Occipital lobe (tissue), 2 donors: ENCODE measurements around the gene NAPG. TPM values are rescaled to one million over a fixed set of nuclear protein-coding genes. Genes with fewer than 3 reads are reported as not detected.
"Not testable (repeated sequence)": the region's sequence is repeated elsewhere in the genome, so short reads cannot be mapped to it uniquely, and the experiment has no call there.

Source experiments
- DNase-seq: peaks from one replicate; lab custom pipeline; 2025; lab: John Stamatoyannopoulos, UW
- total RNA-seq: library from RNA; depleted of rRNA; stranded (reverse); fragments of >200 nt; gene quantifications from one replicate; pipeline ENCODE4 v1.2.3, GENCODE V29; 2014

Gene NAPG
- total RNA-seq, 1 donor from 2014 or later = 108 TPM

DNA sequence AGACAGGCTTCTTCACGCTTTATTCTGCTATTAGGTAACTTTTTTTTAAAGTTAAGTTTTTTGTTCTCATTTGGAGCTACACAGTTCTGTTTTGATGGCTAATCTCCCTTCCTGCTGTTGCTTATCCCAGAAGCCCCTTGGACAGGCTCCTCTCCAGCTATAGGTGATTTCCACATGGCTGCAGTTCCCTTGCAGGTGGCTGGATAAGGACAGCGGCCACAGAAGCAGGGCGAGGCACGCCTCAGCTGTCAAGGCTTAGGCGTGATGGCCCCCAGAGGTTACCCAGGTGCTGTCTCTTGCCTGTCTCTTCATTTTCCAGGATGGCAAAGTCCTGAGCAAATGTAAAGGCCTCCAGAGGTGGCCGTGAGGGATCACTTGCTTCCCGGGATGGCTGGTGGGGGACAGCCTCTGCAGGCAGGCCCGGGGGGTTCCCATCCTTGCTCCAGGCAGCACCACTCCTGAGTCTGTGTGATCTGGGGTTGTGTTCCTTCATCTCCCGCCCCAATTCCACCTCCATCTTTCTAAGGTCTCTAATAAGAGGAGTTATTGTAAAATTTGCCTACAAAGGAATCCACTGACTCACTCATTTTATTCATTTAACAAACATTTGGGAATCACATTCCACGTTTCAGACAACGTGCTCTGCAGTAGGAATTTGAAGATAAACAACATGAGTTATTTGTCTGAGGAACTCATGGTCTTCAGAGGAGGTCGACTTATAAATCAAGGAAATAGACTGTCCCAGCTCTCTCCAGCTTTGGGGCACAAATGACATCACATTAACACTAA is 53.4 kb downstream of the NAPG start:
- DNase-seq = no peak

DNA sequence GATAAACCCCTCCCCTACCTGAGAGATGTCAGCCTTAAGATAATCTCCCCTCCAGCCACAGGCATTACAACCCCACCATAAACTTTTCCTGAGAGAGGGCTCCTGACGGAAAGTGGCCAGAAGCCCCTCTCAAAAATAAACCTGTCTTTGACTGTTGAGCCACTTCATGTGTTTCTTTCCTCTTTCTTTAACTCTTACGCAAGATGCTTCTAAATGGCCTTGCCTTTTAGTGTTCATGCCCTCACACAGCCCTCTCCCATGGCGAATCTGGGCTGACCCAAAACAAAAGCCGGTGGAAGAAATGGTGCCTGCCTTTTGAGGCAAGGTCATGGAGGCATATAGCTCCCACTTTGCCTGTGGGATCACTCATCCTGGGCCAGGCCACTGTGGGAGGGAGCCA is 54.4 kb downstream of the NAPG start:
- DNase-seq = no peak

DNA sequence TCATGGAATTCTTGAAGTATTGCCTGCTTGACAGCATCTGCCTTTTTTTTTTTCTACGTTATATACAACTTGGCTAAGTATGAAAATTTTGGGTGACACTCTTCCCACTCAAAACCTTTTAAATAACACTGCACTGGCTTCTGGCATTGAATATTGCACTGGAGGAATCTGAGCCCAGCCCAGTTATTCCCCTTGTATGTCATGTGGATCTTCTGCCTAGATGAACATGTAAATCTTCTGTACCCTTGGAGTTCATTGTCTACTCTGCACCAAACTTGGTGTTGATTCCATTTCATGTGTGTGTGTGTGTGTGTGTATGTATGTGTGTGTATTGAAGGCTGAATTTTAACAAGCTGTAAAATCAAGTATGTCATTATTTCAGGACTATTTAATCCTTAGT is 59.4 kb downstream of the NAPG start:
- no peak for DNase-seq

DNA sequence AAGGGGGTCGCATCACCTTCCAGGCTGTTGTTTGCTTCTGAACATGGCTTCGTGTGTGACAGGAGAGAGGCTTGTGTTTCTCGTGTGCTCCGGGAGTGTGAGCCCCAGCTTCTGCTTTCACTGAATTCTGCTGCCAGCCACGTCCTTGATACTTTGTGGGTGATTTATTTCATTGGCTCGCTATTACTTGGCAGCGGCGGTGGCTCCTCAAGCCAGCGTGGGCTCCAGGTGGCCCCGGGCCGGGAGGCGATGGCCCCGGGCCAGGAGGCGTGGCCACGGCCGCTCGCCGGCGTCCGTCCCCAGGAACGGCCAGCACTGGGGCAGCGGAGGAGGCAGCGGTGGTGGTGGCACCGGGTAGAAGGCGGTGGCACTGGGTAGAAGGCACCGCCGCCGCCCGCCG is 63.1 kb downstream of the NAPG start:
- DNase-seq = no peak

DNA sequence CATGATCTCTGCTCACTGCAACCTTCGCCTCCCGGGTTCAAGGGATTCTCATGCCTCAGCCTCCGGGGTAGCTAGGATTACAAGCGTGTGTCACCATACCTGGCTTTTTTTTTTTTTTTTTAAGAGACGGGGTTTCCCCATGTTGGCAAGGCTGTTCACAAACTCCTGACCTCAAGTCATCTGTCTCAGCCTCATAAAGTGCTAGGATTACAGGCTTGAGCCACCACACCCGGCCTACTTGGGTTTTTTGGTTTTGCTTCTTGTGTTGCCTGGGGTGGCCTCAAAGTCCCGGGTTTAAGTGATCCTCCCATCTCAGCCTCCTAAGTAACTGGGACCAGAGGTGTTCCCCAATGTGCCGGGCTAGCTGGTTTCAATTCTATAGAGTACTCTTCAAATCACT is 64.6 kb downstream of the NAPG start:
- DNase-seq = no peak

DNA sequence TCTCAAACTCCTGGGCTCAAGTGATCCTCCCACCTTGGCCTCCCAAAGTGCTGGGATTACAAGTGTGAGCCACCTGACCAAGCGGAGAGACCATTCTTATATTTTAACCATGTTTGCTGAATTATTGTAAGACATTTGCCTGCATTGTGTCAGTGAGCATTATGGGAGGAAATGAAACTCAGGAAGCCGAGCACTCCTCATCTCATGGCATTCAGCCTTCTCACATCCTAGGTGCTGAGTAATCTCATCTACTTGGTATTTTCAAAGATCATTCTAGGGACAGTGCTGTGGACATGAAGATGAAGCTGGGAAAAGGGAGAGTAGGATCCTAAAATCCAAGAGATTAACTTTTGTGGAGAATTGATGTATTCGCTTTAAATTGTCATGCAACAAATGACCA is 66.1 kb downstream of the NAPG start:
- no peak for DNase-seq

DNA sequence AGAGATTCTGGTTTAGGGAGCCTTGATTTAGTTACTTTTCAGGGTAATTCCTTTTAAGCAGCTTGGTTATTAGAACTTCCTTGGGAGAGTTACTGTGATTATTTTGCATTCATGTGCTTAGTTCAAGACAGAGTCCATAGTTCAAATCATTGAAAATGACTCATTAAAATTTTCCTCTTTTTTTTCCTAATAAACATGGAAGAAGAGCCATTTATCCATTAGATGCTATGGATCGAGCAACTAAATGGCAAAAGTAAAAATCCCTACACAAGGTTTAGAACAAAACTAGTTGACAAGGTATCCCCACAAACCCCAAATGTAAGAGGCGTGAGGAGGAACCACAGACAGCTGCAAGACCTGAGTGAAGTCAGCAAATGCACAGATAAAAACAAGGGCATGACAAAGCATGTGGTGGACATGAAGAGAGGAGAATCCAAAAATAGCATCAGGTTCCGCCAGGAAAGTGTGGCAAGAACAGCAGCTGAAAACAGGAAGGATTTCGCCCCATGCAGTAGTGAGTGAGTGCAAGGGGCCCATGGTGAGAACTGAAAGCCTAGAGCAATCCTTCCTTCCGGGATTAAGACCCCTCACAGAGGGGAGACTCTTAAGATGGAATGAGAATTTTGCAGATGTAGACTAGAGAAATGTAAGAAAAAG is 67.7 kb downstream of the NAPG start:
- DNase-seq = not testable (repeated sequence)

DNA sequence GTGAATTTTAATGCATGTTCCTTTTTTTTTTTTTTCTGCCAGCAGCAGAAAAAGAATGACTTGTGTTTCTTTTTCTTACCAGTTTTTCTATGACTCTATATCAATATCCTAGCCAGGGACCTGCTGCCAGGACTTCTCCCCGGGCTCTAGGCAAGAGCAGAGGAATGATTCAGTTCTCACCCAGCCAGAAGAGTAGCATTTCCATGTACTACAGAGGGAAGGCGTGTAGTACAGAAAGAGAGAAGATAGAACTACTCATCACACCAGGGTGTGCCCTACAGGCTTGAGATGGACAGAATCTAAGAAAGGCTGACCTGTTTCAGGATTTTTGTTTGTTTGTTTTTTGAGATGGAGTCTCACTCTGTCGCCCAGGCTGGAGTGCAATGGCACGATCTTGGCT is 70.1 kb downstream of the NAPG start:
- not testable (repeated sequence) for DNase-seq

DNA sequence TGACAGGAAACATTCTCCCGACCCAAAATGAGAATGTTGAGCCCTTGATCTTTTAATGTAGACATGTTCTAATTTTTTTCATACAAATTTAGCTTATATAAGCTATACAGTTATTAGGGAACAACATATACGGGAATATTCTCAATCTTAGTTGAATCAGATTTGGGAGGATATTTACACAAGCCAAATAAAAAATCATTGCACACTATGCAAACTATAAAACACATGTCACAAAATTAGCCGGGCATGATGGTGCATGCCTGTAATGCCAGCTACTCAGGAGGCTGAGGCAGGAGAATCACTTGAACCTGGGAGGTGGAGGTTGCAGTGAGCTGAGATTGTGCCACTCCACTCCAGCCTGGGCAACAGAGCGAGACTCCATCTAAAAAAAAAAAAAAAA is 71.9 kb downstream of the NAPG start:
- not testable (repeated sequence) for DNase-seq

DNA sequence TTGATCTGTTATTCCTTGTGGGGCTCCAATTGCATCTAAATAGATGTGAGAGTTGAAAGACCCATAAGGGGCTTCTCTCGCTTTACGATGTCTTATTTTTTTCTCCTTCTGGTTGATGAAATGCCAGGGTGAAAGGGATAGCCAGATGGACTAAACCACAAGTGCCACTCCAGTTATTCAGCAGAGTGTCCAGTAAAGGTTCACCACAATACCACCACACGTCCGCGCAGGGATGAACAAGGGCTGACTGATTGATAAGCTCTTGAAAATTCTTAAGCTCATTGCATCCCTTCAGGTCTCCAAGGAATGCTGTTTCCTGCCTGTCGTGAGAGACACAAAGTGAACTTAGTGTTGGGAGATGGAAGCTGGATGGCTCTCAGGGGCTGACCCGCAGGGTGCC is 74.9 kb downstream of the NAPG start:
- not testable (repeated sequence) for DNase-seq

Other genes with a start within 250 kb of the NAPG start
- 10.3 TPM for gene APCDD1, start 71.4 kb upstream of the NAPG start, total RNA-seq